Regular cardiac myocyte (primary cell): Measurements from ENCODE around the gene PHACTR3. TPM values are rescaled to one million over a fixed set of nuclear protein-coding genes. Genes with fewer than 3 reads are reported as not detected.

Source experiments
- total RNA-seq: library from RNA; depleted of rRNA; stranded (reverse); fragments of >200 nt; gene quantifications from 2 replicates; pipeline ENCODE4 v1.2.3, GENCODE V29; 2014

The PHACTR3 gene
- under 0.01 TPM in 1 of 2 replicates, not detected in the other for total RNA-seq

DNA sequence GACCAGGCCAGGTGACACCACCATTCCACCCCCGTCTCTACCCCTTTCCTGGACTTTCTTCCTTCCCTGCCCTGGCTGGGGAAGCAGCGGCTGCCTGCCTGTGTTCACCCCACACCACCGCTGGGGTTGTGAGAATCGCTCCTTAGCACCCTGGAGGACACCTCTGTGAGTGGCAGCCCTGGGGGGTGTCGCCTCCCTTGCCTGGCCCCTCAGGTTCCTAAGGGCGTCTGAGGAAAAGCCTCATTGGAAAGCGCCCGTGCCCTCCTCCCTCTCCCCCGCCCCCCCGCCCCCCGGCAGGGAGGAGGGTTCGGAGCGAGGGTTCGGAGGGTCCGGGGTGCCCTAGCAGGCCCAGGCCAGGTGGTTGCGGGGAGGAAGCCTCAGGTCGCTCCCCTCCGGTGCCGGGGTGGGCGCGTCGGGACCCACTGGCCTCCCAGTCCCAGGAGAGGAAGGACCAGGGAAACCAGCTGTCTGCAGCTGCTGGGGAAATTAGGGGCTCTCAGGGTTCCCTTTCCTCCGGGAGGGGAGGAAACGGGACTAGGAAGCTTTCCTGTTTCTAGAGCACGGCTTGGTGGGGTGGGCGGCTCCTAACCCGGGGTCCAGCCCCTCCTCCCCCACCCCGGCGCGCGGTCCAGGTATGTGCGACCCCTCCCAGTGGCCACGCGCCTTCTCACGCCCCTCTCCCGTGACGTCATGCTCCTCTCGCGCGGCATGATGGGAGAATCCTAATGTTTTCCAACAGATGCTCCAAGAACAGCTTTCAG lies at the start of gene PHACTR3:
Gene PHACTR3 (plus strand): TSS at position 760 of the 761 bp plus-strand sequence. CDS start 475 bp downstream, outside the sequence.

